ENCODE data around the gene NNMT.

The NNMT gene

DNA sequence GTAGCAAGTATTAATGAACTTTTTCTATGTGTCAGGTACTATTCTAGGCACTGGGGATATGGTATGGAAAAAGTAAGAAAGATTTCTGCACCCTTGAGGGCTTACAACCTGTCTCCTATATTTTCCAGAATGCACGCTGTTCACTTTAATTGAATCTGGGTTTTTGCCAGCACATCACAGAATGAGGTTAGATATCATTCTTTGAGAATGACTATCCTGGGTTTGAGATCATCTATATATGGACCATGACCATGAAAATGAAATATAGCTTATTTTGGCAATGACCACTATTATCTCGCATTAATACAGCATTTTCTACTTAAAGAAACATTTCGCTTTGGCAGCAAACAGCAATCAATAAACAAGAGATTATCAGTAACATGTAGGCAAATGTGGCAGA, 57.2 kb downstream of the NNMT start:
- DNase-seq, result no peak

- no peak for DNase-seq
Measured at GRCh38 chr11:114354076-114354475, 57.9 kb downstream of the NNMT start.

GRCh38 chr11:114358716-114359115, 62.5 kb downstream of the NNMT start:
- no peak for DNase-seq

- DNase-seq, result no peak
Measured at GRCh38 chr11:114359342-114359741, 63.1 kb downstream of the NNMT start.

- no peak for DNase-seq
Measured at GRCh38 chr11:114362326-114362725, 66.1 kb downstream of the NNMT start.

GRCh38 chr11:114362958-114363357, 66.8 kb downstream of the NNMT start:
- no peak for DNase-seq

Data from activated CD4-positive, alpha-beta T cell treated with anti-CD3 and anti-CD28 coated beads for 4 hours (primary cell).